Thyroid gland (tissue), 4 donors: ENCODE measurements around the gene MIA. TPM values are rescaled to one million over a fixed set of nuclear protein-coding genes. Genes with fewer than 3 reads are reported as not detected.

Source experiments
- total RNA-seq, 4 donors: library from RNA; depleted of rRNA; stranded (reverse); fragments of >200 nt; gene quantifications; one replicate each; pipeline ENCODE4 v1.2.3, GENCODE V29; 2016

Gene MIA
- total RNA-seq, 4 donors from 2014 or later = not detected

Other genes with a start within 250 kb of the MIA start
- gene SHKBP1, start 198.6 kb upstream of the MIA start, total RNA-seq = 10 to 100 TPM; 33.3 to 52.1 (median 42.9) TPM
- 100 to 1,000 TPM; 134 to 276 (median 196) TPM for gene LTBP4, start 174.2 kb upstream of the MIA start, total RNA-seq
- 10 to 100 TPM; 14.2 to 22.5 (median 17.0) TPM for gene NUMBL, start 84.9 kb upstream of the MIA start, total RNA-seq
- gene COQ8B, start 58.6 kb upstream of the MIA start, total RNA-seq = 10 to 100 TPM; 39.2 to 73.0 (median 54.7) TPM
- 10 to 100 TPM; 18.3 to 49.7 (median 25.1) TPM for gene ITPKC, start 58.4 kb upstream of the MIA start, total RNA-seq
- gene ACTMAP, start 25.0 kb upstream of the MIA start, total RNA-seq = 1 to 10 TPM; 3.3 to 8.5 (median 4.5) TPM
- 10 to 100 TPM; 38.2 to 80.5 (median 55.1) TPM for gene SNRPA, start 24.3 kb upstream of the MIA start, total RNA-seq
- 10 to 100 TPM; 21.5 to 56.6 (median 31.5) TPM for gene RAB4B, start 2.7 kb downstream of the MIA start, total RNA-seq
- gene EGLN2, start 23.7 kb downstream of the MIA start, total RNA-seq = 100 to 1,000 TPM in 2 of 4 donors, 10 to 100 TPM in 2; 94.2 to 120 (median 105) TPM
- gene CYP2A6, start 74.9 kb downstream of the MIA start, total RNA-seq = not detected
- not detected for gene CYP2A7, start 106.7 kb downstream of the MIA start, total RNA-seq
- gene CYP2B6, start 215.8 kb downstream of the MIA start, total RNA-seq = not detected